Panc1 (cell line): ENCODE data around the gene FTO. TPM values are rescaled to one million over a fixed set of nuclear protein-coding genes. Genes with fewer than 3 reads are reported as not detected.

ENCODE experiments used
- ATAC-seq: fragments of 200-7000 bp; cut with Tn5 transposase; 2 replicates; pipeline ENCODE4 v1.9.1; 2020; ENCODE audit warnings: mild to moderate bottlenecking, moderate library complexity
- BruUV-seq: library from RNA; stranded (reverse); fragments of 400-500 nt; replicated peaks from 2 replicates; lab custom pipeline; 2021; lab: Mats Ljungman, UMichigan
- CTCF ChIA-PET: fragments of 300-600 bp; sonication (Branson Sonifier 250); formaldehyde crosslinking; loops from one replicate; lab custom pipeline; 2022; ENCODE audit warnings: antibody characterized with exemption; lab: Charles Lee
- POLR2A ChIA-PET: fragments of 300-600 bp; sonication (Branson Sonifier 250); formaldehyde crosslinking; loops from one replicate; lab custom pipeline; 2022; ENCODE audit warnings: antibody characterized with exemption; lab: Charles Lee
- DNase-seq: peaks from one replicate; pipeline ENCODE4 v3.0.0-alpha.2; 2010; ENCODE audit warnings: low read depth, low spot score
- H3K27ac ChIP-seq: 2 replicates; pipeline ENCODE4 v1.5.1; 2011; ENCODE audit warnings: mild to moderate bottlenecking, low read length, inconsistent platforms
- H3K27me3 ChIP-seq: fragments of 200-500 bp; sonication (Bioruptor generic); 2 replicates; pipeline ENCODE4 v1.6.0; 2014; ENCODE audit warnings: low read length, inconsistent platforms; ENCODE audit not compliant: control insufficient read depth, insufficient read depth
- H3K36me3 ChIP-seq: fragments of 200-500 bp; sonication (Bioruptor generic); 2 replicates; pipeline ENCODE4 v1.5.1; 2014; ENCODE audit warnings: inconsistent platforms, mild to moderate bottlenecking, low read length, moderate library complexity; ENCODE audit not compliant: control insufficient read depth, insufficient read depth
- H3K4me1 ChIP-seq: 2 replicates; pipeline ENCODE4 v1.5.1; 2011; ENCODE audit warnings: inconsistent platforms, mild to moderate bottlenecking, low read length, moderate library complexity; ENCODE audit not compliant: control insufficient read depth, insufficient read depth
- H3K4me3 ChIP-seq, 2 experiments: 2 replicates each; pipeline ENCODE4 v1.5.1; 2011 to 2012; ENCODE audit warnings: low read depth in 2 of 2, low read length in 2 of 2, mild to moderate bottlenecking in 2 of 2, inconsistent platforms in 1 of 2, moderate library complexity in 1 of 2
- H3K9me3 ChIP-seq: fragments of 200-500 bp; sonication (Bioruptor generic); 2 replicates; pipeline ENCODE4 v1.5.1; 2014; ENCODE audit warnings: low read depth, mild to moderate bottlenecking, inconsistent platforms, low read length, moderate library complexity; ENCODE audit not compliant: control insufficient read depth, insufficient read depth
- CTCF ChIP-seq: fragments of 450-650 bp; IDR thresholded peaks from 2 replicates; pipeline ENCODE4 v1.5.1; 2017; ENCODE audit warnings: mild to moderate bottlenecking
- POLR2AphosphoS5 ChIP-seq: IDR thresholded peaks from 2 replicates; pipeline ENCODE4 v1.6.1; 2012; ENCODE audit warnings: mild to moderate bottlenecking, low read depth, low read length, moderate library complexity
- REST ChIP-seq, 2 experiments: IDR thresholded peaks; 2 replicates each; pipeline ENCODE4 v1.6.1; 2011 to 2012; ENCODE audit warnings: low read depth in 2 of 2, control low read depth in 1 of 2, low read length in 1 of 2, mild to moderate bottlenecking in 1 of 2, moderate library complexity in 1 of 2; ENCODE audit not compliant: insufficient read depth in 1 of 2
- SIN3A ChIP-seq: IDR thresholded peaks from 2 replicates; pipeline ENCODE4 v1.6.1; 2012; ENCODE audit warnings: low read depth, mild to moderate bottlenecking, low read length, moderate library complexity, borderline replicate concordance; ENCODE audit not compliant: insufficient read depth
- TCF7L2 ChIP-seq: IDR thresholded peaks from 2 replicates; pipeline ENCODE4 v1.6.1; 2011; ENCODE audit warnings: mild to moderate bottlenecking, low read depth, low read length, inconsistent platforms
- in situ Hi-C: cut with HindIII; loops from 2 replicates; pipeline ENCODE4 v1.10.0; 2016; ENCODE audit warnings: low sequenced_read_pairs, low pct_unique_long_range_greater_than_20kb
- intact Hi-C: fragments of 100-400 bp; cut with micrococcal nuclease; formaldehyde crosslinking; loops from one replicate; pipeline ENCODE4 v1.10.0; 2022; ENCODE audit not compliant: unreplicated experiment
- total RNA-seq: library from RNA; stranded (reverse); gene quantifications from one replicate; pipeline ENCODE4 v1.2.1, GENCODE V29; 2021; ENCODE audit not compliant: unreplicated experiment

FTO gene
- total RNA-seq, 1 experiment from 2014 or later = 38.2 TPM

- no peak for TF ChIP-seq POLR2AphosphoS5
- TF ChIP-seq REST (IDR thresholded peaks at IDR 0.05; ENCODE audit: insufficient read depth in 1 of 2, low read depth in 2 of 2, low read length in 1 of 2) = no peak
- TF ChIP-seq TCF7L2 = no peak
- TF ChIP-seq SIN3A = no peak
- no peak for TF ChIP-seq CTCF
- intact Hi-C loops (no loop called here), in situ Hi-C loops (no loop called here)
- no peak overlapping the region for H3K4me3 ChIP-seq
- ChIA-PET POLR2A (interaction anchor here (0.6 kb wide), 2 partner anchors 333 to 515 kb away, joined by 3 to 6 read pairs; no protein-coding TSS in a partner anchor), CTCF (no interaction called here)
- no peak overlapping the region for H3K27ac ChIP-seq
- no peaks in the 10 kb centered on the region for H3K36me3 ChIP-seq
- no peaks in the 10 kb centered on the region for H3K9me3 ChIP-seq
- BruUV-seq = no TSS peak
- ATAC-seq (no peak), DNase-seq (no peak)
- H3K27me3 ChIP-seq = no peaks in the 10 kb centered on the region
- H3K4me1 ChIP-seq = no peaks in the 10 kb centered on the region
These were observed 359.4 kb downstream of the FTO start for GRCh38 chr16:54063279-54063773.

- Histone ChIP-seq H3K27me3 (no peaks in the 10 kb centered on the region), H3K9me3 (no peaks in the 10 kb centered on the region), H3K4me1 (no peaks in the 10 kb centered on the region), H3K27ac (no peak overlapping the region), H3K36me3 (no peaks in the 10 kb centered on the region), H3K4me3 (no peak overlapping the region)
- in situ Hi-C loops = no loop called here
- ChIA-PET CTCF (no interaction called here), POLR2A (no interaction called here)
- intact Hi-C loops = no loop called here
- DNase-seq (no peak), ATAC-seq (peak; percentile 51; the same call in 1 of the 2 replicates)
- BruUV-seq = no TSS peak
- no peak for TF ChIP-seq CTCF
- TF ChIP-seq SIN3A = no peak
- TF ChIP-seq REST (IDR thresholded peaks at IDR 0.05; ENCODE audit: insufficient read depth in 1 of 2, low read depth in 2 of 2, low read length in 1 of 2) = no peak
- TF ChIP-seq TCF7L2 = no peak
- TF ChIP-seq POLR2AphosphoS5 = no peak
These were observed 362.6 kb downstream of the FTO start for GRCh38 chr16:54066451-54067105.
